Astrocyte (in vitro differentiated cells and primary cell): ENCODE results near the gene FTCD.

ENCODE experiments used
- CTCF ChIP-seq: IDR thresholded peaks from 2 replicates; pipeline ENCODE4 v1.5.1; 2011; ENCODE audit warnings: low read depth, mild to moderate bottlenecking, inconsistent platforms, low read length, moderate library complexity; ENCODE audit not compliant: insufficient read depth
- EZH2 ChIP-seq: IDR thresholded peaks from 2 replicates; pipeline ENCODE4 v1.6.1; 2012; ENCODE audit warnings: mild to moderate bottlenecking, low read length, inconsistent platforms; ENCODE audit not compliant: insufficient read depth

GRCh38 chr21:46178961-46179360 lies 23.6 kb upstream of the FTCD start:
- TF ChIP-seq CTCF: no peak
- TF ChIP-seq EZH2: no peak
